Vagina (tissue), 2 donors: ENCODE results near the gene ATP6V0D1. TPM values are rescaled to one million over a fixed set of nuclear protein-coding genes. Genes with fewer than 3 reads are reported as not detected.
A peak's percentile ranks its signal among the peaks of the same experiment; 100 is the strongest.

Experiments used
- DNase-seq, 2 donors: peaks; one replicate each; pipeline ENCODE4 v3.0.0-alpha.2; 2017; ENCODE audit errors: extremely low spot score in 2 of 2
- H3K27ac ChIP-seq: fragments of 200-600 bp; sonication (generic); one replicate; pipeline ENCODE4 v1.5.1; 2019
- H3K27me3 ChIP-seq: fragments of 200-600 bp; sonication (generic); one replicate; pipeline ENCODE4 v1.5.1; 2019
- H3K36me3 ChIP-seq, 2 donors: fragments of 200-600 bp; sonication (generic); one replicate each; pipeline ENCODE4 v1.5.1; 2017 to 2019
- H3K4me1 ChIP-seq: fragments of 200-600 bp; sonication (generic); one replicate; pipeline ENCODE4 v1.5.1; 2019
- H3K4me3 ChIP-seq, 2 donors: fragments of 200-600 bp; sonication (generic); 1 replicate in 1 of 2; 2 replicates in 1 of 2; pipeline ENCODE4 v1.5.1; 2016 to 2019
- H3K9me3 ChIP-seq: fragments of 200-600 bp; sonication (generic); one replicate; pipeline ENCODE4 v1.5.1; 2019
- CTCF ChIP-seq, 3 experiments: fragments of 450-650 bp in 2 of 3; fragments of 200-600 bp in 1 of 3; sonication (generic) in 1 of 3; IDR thresholded peaks; one replicate each; pipeline ENCODE4 v1.5.1; 2017 to 2019; ENCODE audit warnings: antibody characterized with exemption in 3 of 3, mild to moderate bottlenecking in 2 of 3, moderate library complexity in 2 of 3
- POLR2A ChIP-seq, 2 donors: fragments of 450-650 bp; IDR thresholded peaks; one replicate each; pipeline ENCODE4 v1.6.1; 2017; ENCODE audit warnings: antibody characterized with exemption in 2 of 2, mild to moderate bottlenecking in 2 of 2, moderate library complexity in 2 of 2
- POLR2AphosphoS5 ChIP-seq, 2 donors: sonication (generic); formaldehyde crosslinking; IDR thresholded peaks; one replicate each; pipeline ENCODE4 v1.9.0; 2017; ENCODE audit warnings: antibody characterized with exemption in 2 of 2, mild to moderate bottlenecking in 2 of 2, low read depth in 1 of 2; ENCODE audit not compliant: insufficient read depth in 1 of 2
- intact Hi-C: fragments of 100-400 bp; cut with DNase I; formaldehyde crosslinking; loops from one replicate; pipeline ENCODE4 v1.15.1; 2023
- total RNA-seq: library from RNA; depleted of rRNA; stranded (reverse); fragments of >200 nt; gene quantifications from one replicate; pipeline ENCODE4 v1.2.3, GENCODE V29; 2016

ATP6V0D1 gene
- total RNA-seq, 1 donor from 2014 or later, result 110 TPM

DNA sequence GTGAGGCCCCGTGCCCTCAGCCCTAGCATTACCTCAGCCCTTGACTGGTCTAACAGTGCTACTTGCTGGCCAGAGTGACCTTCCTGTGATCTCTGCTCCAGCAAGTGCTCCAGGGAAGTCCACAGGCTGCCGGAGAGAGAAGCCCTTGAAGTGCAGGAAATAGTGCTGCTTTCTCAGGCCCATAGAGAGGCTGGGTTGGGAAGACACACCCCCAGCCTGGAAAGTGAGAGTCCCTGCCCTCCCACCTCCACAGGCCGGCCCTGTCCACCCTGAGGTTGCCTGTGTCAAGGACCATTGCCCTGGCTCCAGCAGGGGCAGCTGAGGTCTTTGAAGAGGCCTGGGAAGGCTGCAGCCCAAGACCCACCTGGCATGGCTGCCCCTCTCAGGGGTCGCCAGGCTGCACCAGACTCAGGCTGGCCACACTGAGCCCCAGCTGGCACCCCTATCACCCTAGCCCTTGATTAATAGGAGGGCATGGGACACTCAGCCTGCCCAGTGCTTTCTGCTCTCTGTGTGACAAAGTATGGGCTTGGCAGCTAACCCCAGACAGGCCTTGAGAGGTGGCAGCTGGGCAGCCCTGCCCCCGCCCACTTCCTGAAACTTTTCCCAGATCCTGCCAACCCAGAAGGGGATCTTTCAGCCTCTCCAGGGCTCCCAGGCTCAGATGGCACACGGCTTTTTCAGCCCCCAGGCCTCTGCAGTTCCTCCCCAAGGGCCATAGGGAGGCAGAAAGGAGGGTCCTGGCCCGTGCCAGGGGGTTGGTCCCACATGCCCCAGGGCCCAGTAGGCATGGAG, 21.7 kb downstream of the ATP6V0D1 start:
- H3K4me1 ChIP-seq, result peaks cover 90% of the 10 kb centered on the region
- H3K9me3 ChIP-seq, result no peaks in the 10 kb centered on the region
- H3K27me3 ChIP-seq, result no peaks in the 10 kb centered on the region
- H3K4me3 ChIP-seq, result no peak overlapping the region
- peak overlapping the region; percentile 81 for H3K27ac ChIP-seq
- H3K36me3 ChIP-seq, result no peaks in the 10 kb centered on the region
- intact Hi-C loops, result no loop called here
- TF ChIP-seq POLR2A (IDR thresholded peaks at IDR 0.05) (no peak), CTCF (IDR thresholded peaks at IDR 0.05) (no peak), POLR2AphosphoS5 (IDR thresholded peaks at IDR 0.05; ENCODE audit: insufficient read depth in 1 of 2, low read depth in 1 of 2) (no peak)
- DNase-seq, result no peak

- Histone ChIP-seq H3K4me1 (peaks cover 79% of the 10 kb centered on the region), H3K4me3 (no peak overlapping the region), H3K9me3 (no peaks in the 10 kb centered on the region), H3K27me3 (no peaks in the 10 kb centered on the region), H3K36me3 (peaks cover 0 to under 1% of the 10 kb centered on the region in 2 donors), H3K27ac (peak overlapping the region; percentile 81)
- DNase-seq, result no peak
- TF ChIP-seq POLR2A (IDR thresholded peaks at IDR 0.05), result no peak
- peak in 1 of 2 donors; percentile 8 for TF ChIP-seq POLR2AphosphoS5 (IDR thresholded peaks at IDR 0.05; ENCODE audit: insufficient read depth in 1 of 2, low read depth in 1 of 2)
- no peak for TF ChIP-seq CTCF (IDR thresholded peaks at IDR 0.05)
- intact Hi-C loops, result no loop called here
Observed at GRCh38 chr16:67458121-67458641, 22.8 kb downstream of the ATP6V0D1 start.

GRCh38 chr16:67457611-67458010, 23.3 kb downstream of the ATP6V0D1 start:
- intact Hi-C loops, result no loop called here
- peaks cover 76% of the 10 kb centered on the region for H3K4me1 ChIP-seq

GRCh38 chr16:67456391-67457081, 24.4 kb downstream of the ATP6V0D1 start:
- no peak for DNase-seq
- TF ChIP-seq POLR2AphosphoS5 (IDR thresholded peaks at IDR 0.05; ENCODE audit: insufficient read depth in 1 of 2, low read depth in 1 of 2) (peak in 1 of 2 donors; percentile 59), POLR2A (IDR thresholded peaks at IDR 0.05) (no peak), CTCF (IDR thresholded peaks at IDR 0.05) (peak in 2 of 3 experiments; percentile 20 to 29)
- intact Hi-C loops, result no loop called here

More at GRCh38 chr16:67457611-67458010, 23.3 kb downstream of the ATP6V0D1 start:
- H3K27me3 ChIP-seq, result no peaks in the 10 kb centered on the region
- DNase-seq, result no peak
- H3K9me3 ChIP-seq, result no peaks in the 10 kb centered on the region
- H3K36me3 ChIP-seq, result peaks cover 0 to 5% of the 10 kb centered on the region in 2 donors
- TF ChIP-seq POLR2AphosphoS5 (IDR thresholded peaks at IDR 0.05; ENCODE audit: insufficient read depth in 1 of 2, low read depth in 1 of 2) (no peak), POLR2A (IDR thresholded peaks at IDR 0.05) (no peak), CTCF (IDR thresholded peaks at IDR 0.05) (no peak)
- no peak overlapping the region for H3K4me3 ChIP-seq
- H3K27ac ChIP-seq, result peak overlapping the region; percentile 81

More at GRCh38 chr16:67456391-67457081, 24.4 kb downstream of the ATP6V0D1 start:
- H3K27ac ChIP-seq, result peak overlapping the region; percentile 81
- H3K4me1 ChIP-seq, result peaks cover 76% of the 10 kb centered on the region
- no peaks in the 10 kb centered on the region for H3K9me3 ChIP-seq
- peaks cover 0 to 14% of the 10 kb centered on the region in 2 donors for H3K36me3 ChIP-seq
- no peaks in the 10 kb centered on the region for H3K27me3 ChIP-seq
- no peak overlapping the region for H3K4me3 ChIP-seq
